Activated T-cell treated with anti-CD3 and anti-CD28 coated beads for 48 hours (primary cell): ENCODE measurements around the gene ISM1.

Experiments
- DNase-seq: peaks from one replicate; pipeline ENCODE4 v3.0.0-alpha.2; 2020; ENCODE audit warnings: low read depth

Gene ISM1

DNA sequence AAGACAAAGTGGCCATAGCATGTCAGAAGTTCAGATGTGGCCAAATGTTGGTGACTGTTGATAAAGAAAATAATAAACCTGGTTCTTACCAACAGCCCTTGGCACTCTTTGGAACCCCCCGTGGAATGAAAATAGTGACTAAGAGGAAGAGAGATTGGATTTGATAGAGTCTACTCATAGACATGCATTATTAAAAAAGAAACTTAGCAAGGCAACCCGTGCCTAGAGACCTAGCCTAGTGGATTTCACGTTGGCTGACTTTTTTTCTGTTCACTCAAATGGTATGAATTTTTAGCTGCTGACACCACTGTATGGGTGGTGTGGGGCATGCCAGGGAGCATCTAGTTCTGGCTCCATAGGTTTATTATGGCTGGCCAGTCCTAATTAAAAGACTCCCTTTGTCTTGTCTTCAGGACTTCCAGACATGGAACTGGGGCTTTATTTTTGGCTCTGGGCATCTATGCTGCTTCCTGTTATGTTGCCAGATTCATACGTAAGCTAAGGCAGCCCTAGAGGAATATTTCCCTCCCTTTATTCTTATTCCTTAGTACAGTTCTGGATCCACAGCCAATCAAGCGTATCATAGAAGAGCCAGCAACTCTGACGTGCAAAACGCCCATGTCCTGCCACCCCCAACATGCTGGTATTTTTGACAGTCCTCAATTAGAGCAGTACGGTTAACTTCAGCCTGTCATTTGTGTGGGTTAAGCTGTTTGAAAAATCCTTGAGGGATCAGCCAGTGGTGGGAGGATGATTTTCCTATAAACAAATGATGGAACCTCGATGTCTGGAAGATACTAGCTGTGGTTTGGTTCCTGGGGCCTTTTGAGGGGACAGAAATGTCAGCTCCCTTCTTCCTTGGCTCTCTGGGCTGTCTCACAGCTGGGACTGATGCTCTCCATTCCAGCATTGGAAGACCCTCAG lies 127.5 kb downstream of the ISM1 start:
- no peak for DNase-seq

DNA sequence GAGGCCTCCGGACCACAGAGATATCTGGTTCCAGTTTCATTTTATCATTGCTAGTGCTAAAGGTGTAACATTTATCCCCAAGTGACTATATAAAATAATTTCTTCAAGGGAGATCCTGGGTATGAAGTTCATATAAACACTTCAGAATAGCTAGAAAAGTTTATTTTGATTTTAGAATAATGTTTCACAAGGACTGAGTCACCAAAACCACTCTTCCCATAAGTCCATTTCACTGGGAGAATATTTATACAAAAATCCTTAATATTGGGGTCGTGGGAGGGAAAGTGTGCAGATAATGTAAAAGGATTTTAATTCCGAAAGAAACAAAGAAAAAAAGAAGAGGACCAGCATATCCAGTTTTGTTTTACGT lies 128.1 kb downstream of the ISM1 start:
- DNase-seq = no peak
